Islet precursor cell (in vitro differentiated cells): Measurements from ENCODE around the gene STYXL2.

Source experiments
- DNase-seq: peaks from one replicate; pipeline ENCODE4 v3.0.0-alpha.2; 2018

STYXL2 gene

DNA sequence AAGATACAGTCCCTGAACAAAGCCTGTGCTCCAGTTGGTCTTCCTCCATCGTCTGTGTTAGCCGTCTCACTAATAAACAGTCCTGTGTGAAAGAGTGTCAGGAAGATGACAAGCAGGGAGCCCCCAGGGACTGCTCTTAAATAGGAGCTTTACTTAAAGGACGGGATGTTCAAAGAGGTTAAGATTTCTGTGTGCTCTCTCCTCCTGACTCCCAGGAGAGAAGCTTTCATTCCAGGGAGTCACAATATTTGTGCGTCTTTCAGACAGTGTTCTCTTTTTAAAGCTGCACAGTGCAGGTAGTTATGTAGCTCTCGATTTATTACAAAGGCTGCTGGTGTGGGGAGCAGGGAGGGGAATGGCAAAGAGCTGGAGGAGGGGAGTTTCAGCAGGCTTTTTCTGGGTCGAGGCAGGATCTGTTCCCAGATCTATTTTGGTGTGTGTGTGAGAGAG is 43.5 kb downstream of the STYXL2 start:
- peak; percentile 84 for DNase-seq

DNA sequence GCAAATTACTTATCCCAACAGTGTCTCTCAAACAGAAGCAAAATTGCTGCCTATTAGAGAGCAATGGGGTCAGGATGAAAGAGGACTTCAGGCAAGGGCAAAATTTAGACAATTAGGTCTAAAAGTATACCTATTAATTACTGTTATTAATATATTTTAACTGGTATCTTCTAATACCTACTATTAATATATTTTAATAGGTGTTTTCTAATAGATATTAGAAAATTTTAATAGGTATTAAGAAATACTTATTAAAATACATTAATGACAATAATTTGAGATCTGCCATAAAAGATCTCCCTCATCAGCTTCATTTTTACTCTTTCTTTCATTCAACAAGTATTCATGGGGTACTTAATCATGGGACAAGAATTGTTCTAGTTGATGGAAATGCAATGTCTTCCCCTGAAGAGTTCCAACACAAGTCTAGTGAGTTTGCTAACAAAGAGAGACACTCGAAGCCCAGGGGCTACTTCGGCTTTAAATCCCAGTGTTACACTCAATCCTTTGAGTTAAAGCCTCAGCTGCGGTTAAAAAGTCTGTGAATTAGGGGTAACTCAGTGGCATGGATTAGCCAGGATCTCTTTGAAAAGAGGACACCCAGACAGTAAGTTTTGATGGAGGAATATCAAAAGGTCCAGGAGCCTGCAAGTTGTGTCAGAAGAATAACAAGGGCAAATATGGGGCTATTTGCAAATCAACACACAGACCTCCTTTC is 44.1 kb downstream of the STYXL2 start:
- no peak for DNase-seq

DNA sequence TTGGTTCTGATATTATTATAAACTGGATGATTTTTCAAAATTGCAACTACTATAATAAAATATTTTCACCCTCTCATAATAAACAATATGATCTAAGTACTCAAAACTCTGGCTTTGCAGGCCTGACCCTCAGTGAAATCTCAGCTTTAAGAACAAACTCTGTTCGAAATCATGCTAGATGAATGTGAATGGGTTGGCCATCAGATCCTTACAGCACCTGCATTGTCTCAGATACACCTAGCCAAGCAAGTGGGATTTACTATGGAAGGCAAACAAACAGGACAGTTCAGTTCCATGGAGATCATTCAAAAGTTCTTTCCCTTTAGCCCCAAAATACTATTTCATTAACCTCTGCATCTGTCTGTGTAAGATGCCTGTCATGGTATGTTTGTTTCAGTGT is 44.8 kb downstream of the STYXL2 start:
- DNase-seq = no peak

DNA sequence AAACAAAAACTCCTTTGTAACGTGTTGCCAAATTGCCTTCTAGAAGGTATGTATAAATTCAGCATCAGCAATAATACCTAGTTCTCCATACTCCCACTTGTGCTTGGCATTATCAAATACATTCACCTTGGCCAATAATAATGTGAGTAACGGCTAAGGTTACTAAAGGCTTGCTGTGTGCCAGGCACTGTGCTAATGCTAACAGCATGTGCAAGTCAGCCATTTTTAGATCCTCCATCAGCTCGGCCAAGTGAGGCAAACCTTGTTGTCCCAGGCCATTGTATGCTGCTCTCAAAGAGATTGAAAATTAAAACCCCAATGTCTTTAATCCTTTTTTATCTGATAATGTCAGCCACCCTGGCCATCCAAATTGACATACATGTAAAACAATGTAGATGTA is 48.1 kb downstream of the STYXL2 start:
- DNase-seq = no peak
